ENCODE measurements around the gene SKIL.

The SKIL gene

GRCh38 chr3:170386468-170386867 is 29.0 kb downstream of the SKIL start:
- in situ Hi-C loops (cut with HindIII; ENCODE audit: low sequenced_read_pairs), result loop anchor here (5.0 to 10.0 kb wide), 2 partner anchors 49 to 58 kb away; no protein-coding TSS in a partner anchor

- in situ Hi-C loops (cut with HindIII; ENCODE audit: low sequenced_read_pairs), result loop anchor here (5.0 to 10.0 kb wide), 2 partner anchors 51 to 57 kb away; no protein-coding TSS in a partner anchor
Observed at GRCh38 chr3:170387950-170388349, 30.4 kb downstream of the SKIL start.

- in situ Hi-C loops (cut with HindIII; ENCODE audit: low sequenced_read_pairs), result no loop called here
Observed at GRCh38 chr3:170391108-170391507, 33.6 kb downstream of the SKIL start.

GRCh38 chr3:170397685-170398084 is 40.2 kb downstream of the SKIL start:
- in situ Hi-C loops (cut with HindIII; ENCODE audit: low sequenced_read_pairs), result no loop called here

- in situ Hi-C loops (cut with HindIII; ENCODE audit: low sequenced_read_pairs), result no loop called here
Observed at GRCh38 chr3:170405101-170405500, 47.6 kb downstream of the SKIL start.

- in situ Hi-C loops (cut with HindIII; ENCODE audit: low sequenced_read_pairs), result no loop called here
Observed at GRCh38 chr3:170410428-170411029, 53.0 kb downstream of the SKIL start.

- in situ Hi-C loops (cut with HindIII; ENCODE audit: low sequenced_read_pairs), result no loop called here
Observed at GRCh38 chr3:170413291-170413690, 55.8 kb downstream of the SKIL start.

- in situ Hi-C loops (cut with HindIII; ENCODE audit: low sequenced_read_pairs), result no loop called here
Observed at GRCh38 chr3:170414202-170414663, 56.7 kb downstream of the SKIL start.

- in situ Hi-C loops (cut with HindIII; ENCODE audit: low sequenced_read_pairs), result no loop called here
Observed at GRCh38 chr3:170417090-170417489, 59.6 kb downstream of the SKIL start.

- in situ Hi-C loops (cut with HindIII; ENCODE audit: low sequenced_read_pairs), result no loop called here
Observed at GRCh38 chr3:170418422-170419398, 61.2 kb downstream of the SKIL start, which contains the start of gene CLDN11. CLDN11 (plus strand) TSS chr3:170418868; CDS start chr3:170419067, 199 bp downstream.

- in situ Hi-C loops (cut with HindIII; ENCODE audit: low sequenced_read_pairs), result loop anchor here (10.0 kb wide), 1 partner anchor 395 kb away; no protein-coding TSS in a partner anchor
Observed at GRCh38 chr3:170419557-170420087, 62.1 kb downstream of the SKIL start.

- in situ Hi-C loops (cut with HindIII; ENCODE audit: low sequenced_read_pairs), result loop anchor here (10.0 kb wide), 1 partner anchor 394 kb away; no protein-coding TSS in a partner anchor
Observed at GRCh38 chr3:170420307-170420821, 62.8 kb downstream of the SKIL start.

- in situ Hi-C loops (cut with HindIII; ENCODE audit: low sequenced_read_pairs), result loop anchor here (10.0 kb wide), 1 partner anchor 394 kb away; no protein-coding TSS in a partner anchor
Observed at GRCh38 chr3:170421111-170421641, 63.7 kb downstream of the SKIL start.

- in situ Hi-C loops (cut with HindIII; ENCODE audit: low sequenced_read_pairs), result loop anchor here (10.0 kb wide), 1 partner anchor 393 kb away; no protein-coding TSS in a partner anchor
Observed at GRCh38 chr3:170421758-170422157, 64.2 kb downstream of the SKIL start.

- in situ Hi-C loops (cut with HindIII; ENCODE audit: low sequenced_read_pairs), result loop anchor here (10.0 kb wide), 1 partner anchor 392 kb away; no protein-coding TSS in a partner anchor
Observed at GRCh38 chr3:170423001-170423615, 65.6 kb downstream of the SKIL start.

GRCh38 chr3:170424879-170425278 is 67.4 kb downstream of the SKIL start:
- in situ Hi-C loops (cut with HindIII; ENCODE audit: low sequenced_read_pairs), result loop anchor here (10.0 kb wide), 1 partner anchor 390 kb away; no protein-coding TSS in a partner anchor

- in situ Hi-C loops (cut with HindIII; ENCODE audit: low sequenced_read_pairs), result loop anchor here (10.0 kb wide), 1 partner anchor 389 kb away; no protein-coding TSS in a partner anchor
Observed at GRCh38 chr3:170425491-170426239, 68.2 kb downstream of the SKIL start.

- in situ Hi-C loops (cut with HindIII; ENCODE audit: low sequenced_read_pairs), result loop anchor here (10.0 kb wide), 1 partner anchor 388 kb away; no protein-coding TSS in a partner anchor
Observed at GRCh38 chr3:170426240-170426797, 68.8 kb downstream of the SKIL start.

- in situ Hi-C loops (cut with HindIII; ENCODE audit: low sequenced_read_pairs), result loop anchor here (10.0 kb wide), 1 partner anchor 387 kb away; no protein-coding TSS in a partner anchor
Observed at GRCh38 chr3:170428095-170428494, 70.6 kb downstream of the SKIL start.
